HG03342 (cell line): Measurements from ENCODE around the gene PLEKHA5.

ENCODE experiments used
- ATAC-seq: cut with Tn5 transposase; IDR thresholded peaks from one replicate; pipeline ENCODE4 v1.9.1; 2021; ENCODE audit warnings: mild to moderate bottlenecking, moderate library complexity; ENCODE audit not compliant: unreplicated experiment

Gene PLEKHA5

GRCh38 chr12:19260135-19260534 lies 130.6 kb downstream of the PLEKHA5 start:
- ATAC-seq: no peak

- no peak for ATAC-seq
Observed at GRCh38 chr12:19261773-19262172, 132.2 kb downstream of the PLEKHA5 start.

- ATAC-seq: no peak
Observed at GRCh38 chr12:19263672-19264071, 134.1 kb downstream of the PLEKHA5 start.

- ATAC-seq: no peak
Observed at GRCh38 chr12:19273482-19274330, 144.2 kb downstream of the PLEKHA5 start.

GRCh38 chr12:19276767-19277166 lies 147.2 kb downstream of the PLEKHA5 start:
- ATAC-seq: no peak

- ATAC-seq: no peak
Observed at GRCh38 chr12:19277711-19278110, 148.2 kb downstream of the PLEKHA5 start.

GRCh38 chr12:19278407-19278806 lies 148.9 kb downstream of the PLEKHA5 start:
- ATAC-seq: no peak

- ATAC-seq: no peak
Observed at GRCh38 chr12:19282133-19282699, 152.7 kb downstream of the PLEKHA5 start.

GRCh38 chr12:19284658-19285057 lies 155.1 kb downstream of the PLEKHA5 start:
- ATAC-seq: no peak

GRCh38 chr12:19285793-19286448 lies 156.4 kb downstream of the PLEKHA5 start:
- ATAC-seq: no peak

GRCh38 chr12:19287302-19287701 lies 157.8 kb downstream of the PLEKHA5 start:
- no peak for ATAC-seq

- no peak for ATAC-seq
Observed at GRCh38 chr12:19288161-19288560, 158.6 kb downstream of the PLEKHA5 start.

- peak; percentile 63 for ATAC-seq
Observed at GRCh38 chr12:19288603-19289244, 159.2 kb downstream of the PLEKHA5 start.

- no peak for ATAC-seq
Observed at GRCh38 chr12:19298836-19299605, 169.5 kb downstream of the PLEKHA5 start.

GRCh38 chr12:19299765-19300164 lies 170.2 kb downstream of the PLEKHA5 start:
- ATAC-seq: no peak

GRCh38 chr12:19301223-19301622 lies 171.7 kb downstream of the PLEKHA5 start:
- no peak for ATAC-seq

- ATAC-seq: no peak
Observed at GRCh38 chr12:19301688-19302087, 172.2 kb downstream of the PLEKHA5 start.

GRCh38 chr12:19302100-19302640 lies 172.6 kb downstream of the PLEKHA5 start:
- ATAC-seq: no peak

- no peak for ATAC-seq
Observed at GRCh38 chr12:19303496-19303895, 174.0 kb downstream of the PLEKHA5 start.

GRCh38 chr12:19304149-19304750 lies 174.7 kb downstream of the PLEKHA5 start:
- ATAC-seq: no peak
